Mucosa of stomach (tissue), 1 donor: ENCODE measurements around the gene MACROD2.

Experiments used
- H3K27me3 ChIP-seq: one replicate; pipeline ENCODE4 v1.7.0; 2013; ENCODE audit warnings: mild to moderate bottlenecking, low read length; ENCODE audit not compliant: control insufficient read depth, insufficient read depth
- H3K36me3 ChIP-seq: one replicate; pipeline ENCODE4 v1.7.0; 2013; ENCODE audit warnings: low read length; ENCODE audit not compliant: control insufficient read depth, insufficient read depth
- H3K4me1 ChIP-seq: one replicate; pipeline ENCODE4 v1.7.0; 2013; ENCODE audit warnings: mild to moderate bottlenecking, low read length; ENCODE audit not compliant: control insufficient read depth, insufficient read depth
- H3K4me3 ChIP-seq: one replicate; pipeline ENCODE4 v1.7.0; 2013; ENCODE audit warnings: low read length
- H3K9ac ChIP-seq: one replicate; pipeline ENCODE4 v1.7.0; 2013; ENCODE audit warnings: mild to moderate bottlenecking, low read length, moderate library complexity
- H3K9me3 ChIP-seq: one replicate; pipeline ENCODE4 v1.7.0; 2013; ENCODE audit warnings: mild to moderate bottlenecking, low read length, moderate library complexity; ENCODE audit not compliant: control insufficient read depth
- donor health status: Pancreatic carcinoma.

MACROD2 gene

DNA sequence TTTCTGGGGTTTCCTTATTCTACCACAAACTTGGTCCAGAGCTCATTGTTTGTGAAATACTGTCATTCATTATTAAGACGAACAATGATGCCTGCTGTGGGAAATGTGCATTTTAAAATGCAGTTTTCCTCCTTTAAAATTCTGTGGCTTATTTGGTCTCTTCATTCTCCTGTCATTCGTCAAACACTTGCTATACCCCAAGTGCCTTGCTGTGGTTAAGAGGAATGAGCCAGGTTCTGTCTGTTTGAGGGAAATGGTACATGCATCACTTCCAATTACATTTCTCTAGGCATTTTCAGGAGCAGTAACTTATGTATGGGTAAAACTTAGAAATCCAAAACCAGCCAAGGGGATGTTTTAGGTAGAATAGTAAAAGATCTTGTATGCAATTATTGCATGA, 1490.2 kb downstream of the MACROD2 start:
- Histone ChIP-seq H3K4me3 (no peak overlapping the region), H3K9ac (no peak overlapping the region), H3K9me3 (no peaks in the 10 kb centered on the region), H3K36me3 (no peaks in the 10 kb centered on the region), H3K4me1 (no peaks in the 10 kb centered on the region), H3K27me3 (no peaks in the 10 kb centered on the region)

DNA sequence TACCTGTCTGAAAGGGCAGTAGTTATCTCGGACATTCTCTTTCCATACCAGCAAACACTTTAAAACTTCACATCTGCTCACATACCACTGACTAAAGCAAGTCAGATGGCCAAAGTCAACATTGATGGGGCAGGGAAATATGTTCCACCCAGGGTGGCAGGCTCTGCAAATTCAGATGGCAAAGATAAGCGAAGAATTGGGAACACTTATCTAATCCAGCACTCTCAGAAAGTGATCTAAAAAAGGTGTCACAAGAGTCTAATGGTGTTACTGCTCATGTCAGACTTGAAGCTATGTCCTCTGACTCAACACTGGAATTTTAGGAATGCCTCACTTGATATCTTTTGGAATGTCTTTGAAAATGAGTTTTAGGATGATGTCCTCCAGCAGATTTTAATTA, 1491.7 kb downstream of the MACROD2 start:
- Histone ChIP-seq H3K4me3 (no peak overlapping the region), H3K4me1 (no peaks in the 10 kb centered on the region), H3K36me3 (no peaks in the 10 kb centered on the region), H3K27me3 (no peaks in the 10 kb centered on the region), H3K9me3 (no peaks in the 10 kb centered on the region), H3K9ac (no peak overlapping the region)

- Histone ChIP-seq H3K9ac (no peak overlapping the region), H3K4me1 (no peaks in the 10 kb centered on the region), H3K36me3 (no peaks in the 10 kb centered on the region), H3K9me3 (no peaks in the 10 kb centered on the region), H3K27me3 (no peaks in the 10 kb centered on the region), H3K4me3 (no peak overlapping the region)
These were observed 1492.4 kb downstream of the MACROD2 start for GRCh38 chr20:15487682-15488081.

DNA sequence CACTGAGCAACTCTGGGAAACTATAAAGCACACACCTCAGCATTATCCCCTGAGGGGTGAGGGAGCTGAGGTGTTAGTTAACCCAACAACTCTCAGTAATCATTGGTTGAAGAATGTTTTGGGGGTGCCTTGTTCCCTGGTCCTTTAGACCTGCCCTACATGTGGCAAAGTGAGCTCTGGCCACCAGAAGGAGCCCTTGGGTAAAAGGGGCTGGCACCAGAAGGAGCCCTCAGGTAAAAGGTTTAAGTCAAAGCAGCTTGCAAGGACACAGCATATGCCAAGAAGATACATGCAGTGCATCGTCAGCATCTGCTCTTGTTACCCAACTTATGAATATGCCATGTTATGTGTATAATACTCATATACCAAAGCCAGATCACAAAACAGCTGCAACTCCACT, 1496.3 kb downstream of the MACROD2 start:
- Histone ChIP-seq H3K4me3 (no peak overlapping the region), H3K9ac (no peak overlapping the region), H3K4me1 (no peaks in the 10 kb centered on the region), H3K36me3 (no peaks in the 10 kb centered on the region), H3K9me3 (no peaks in the 10 kb centered on the region), H3K27me3 (no peaks in the 10 kb centered on the region)

GRCh38 chr20:15494851-15495250, 1499.5 kb downstream of the MACROD2 start:
- no peaks in the 10 kb centered on the region for H3K4me1 ChIP-seq
- no peaks in the 10 kb centered on the region for H3K36me3 ChIP-seq
- H3K27me3 ChIP-seq = no peaks in the 10 kb centered on the region
- H3K9ac ChIP-seq = no peak overlapping the region
- no peaks in the 10 kb centered on the region for H3K9me3 ChIP-seq
- no peak overlapping the region for H3K4me3 ChIP-seq

- no peak overlapping the region for H3K9ac ChIP-seq
- no peak overlapping the region for H3K4me3 ChIP-seq
- H3K36me3 ChIP-seq = no peaks in the 10 kb centered on the region
- no peaks in the 10 kb centered on the region for H3K4me1 ChIP-seq
- H3K27me3 ChIP-seq = no peaks in the 10 kb centered on the region
- no peaks in the 10 kb centered on the region for H3K9me3 ChIP-seq
These were observed 1501.3 kb downstream of the MACROD2 start for GRCh38 chr20:15496501-15497039.

DNA sequence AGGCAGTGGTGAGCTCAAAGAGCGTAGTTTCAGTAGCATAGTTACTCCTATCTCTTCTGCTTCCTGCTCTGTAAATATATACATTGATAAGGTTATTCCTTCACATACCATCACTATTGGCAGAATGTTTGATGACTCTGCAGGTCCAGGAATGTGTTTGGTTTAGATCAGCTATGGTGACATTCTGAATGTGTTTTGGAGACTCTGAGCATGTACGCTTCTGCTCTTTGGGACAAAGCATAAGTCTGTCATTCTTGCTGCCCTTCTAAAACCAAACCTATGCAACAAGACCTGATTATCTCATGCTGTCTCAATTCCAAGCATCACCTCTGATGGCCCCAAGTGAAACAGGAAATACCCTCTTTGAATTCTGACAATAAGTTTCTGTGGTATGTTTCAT, 1503.6 kb downstream of the MACROD2 start:
- H3K4me3 ChIP-seq = no peak overlapping the region
- no peak overlapping the region for H3K9ac ChIP-seq
- no peaks in the 10 kb centered on the region for H3K36me3 ChIP-seq
- H3K9me3 ChIP-seq = no peaks in the 10 kb centered on the region
- no peaks in the 10 kb centered on the region for H3K27me3 ChIP-seq
- H3K4me1 ChIP-seq = no peaks in the 10 kb centered on the region

- H3K27me3 ChIP-seq = no peaks in the 10 kb centered on the region
- H3K4me1 ChIP-seq = no peaks in the 10 kb centered on the region
These were observed 1511.0 kb downstream of the MACROD2 start for GRCh38 chr20:15506311-15506710.

GRCh38 chr20:15507151-15507550, 1511.8 kb downstream of the MACROD2 start:
- H3K9ac ChIP-seq = no peak overlapping the region
- H3K4me3 ChIP-seq = no peak overlapping the region
- no peaks in the 10 kb centered on the region for H3K9me3 ChIP-seq
- H3K27me3 ChIP-seq = no peaks in the 10 kb centered on the region
- no peaks in the 10 kb centered on the region for H3K4me1 ChIP-seq
- no peaks in the 10 kb centered on the region for H3K36me3 ChIP-seq

More at GRCh38 chr20:15506311-15506710, 1511.0 kb downstream of the MACROD2 start:
- Histone ChIP-seq H3K9ac (no peak overlapping the region), H3K4me3 (no peak overlapping the region), H3K9me3 (no peaks in the 10 kb centered on the region), H3K36me3 (no peaks in the 10 kb centered on the region)

DNA sequence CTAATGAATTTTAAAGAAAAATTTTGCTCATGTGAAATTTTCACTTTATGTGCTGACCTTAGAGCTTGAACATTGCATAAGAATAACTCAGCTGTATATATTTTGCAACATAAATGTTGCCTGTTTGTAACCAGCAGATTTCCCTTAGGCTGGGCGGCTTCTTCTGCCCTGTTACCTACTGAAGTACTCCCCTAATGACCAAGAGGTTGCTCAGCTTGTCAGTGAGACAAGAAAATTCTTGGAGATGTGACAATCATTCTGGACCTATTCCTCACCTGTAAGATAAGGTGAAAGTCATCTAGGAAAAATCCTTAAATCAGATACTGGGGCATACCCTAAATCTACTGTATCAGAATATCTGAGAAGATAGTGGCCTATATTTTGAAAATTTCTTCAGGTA, 1516.2 kb downstream of the MACROD2 start:
- Histone ChIP-seq H3K36me3 (no peaks in the 10 kb centered on the region), H3K27me3 (no peaks in the 10 kb centered on the region), H3K4me1 (no peaks in the 10 kb centered on the region), H3K9me3 (no peaks in the 10 kb centered on the region), H3K9ac (no peak overlapping the region), H3K4me3 (no peak overlapping the region)

- Histone ChIP-seq H3K9me3 (no peaks in the 10 kb centered on the region), H3K36me3 (no peaks in the 10 kb centered on the region), H3K9ac (no peak overlapping the region), H3K27me3 (no peaks in the 10 kb centered on the region), H3K4me3 (no peak overlapping the region), H3K4me1 (no peaks in the 10 kb centered on the region)
These were observed 1517.6 kb downstream of the MACROD2 start for GRCh38 chr20:15512916-15513315.

GRCh38 chr20:15515691-15516090, 1520.4 kb downstream of the MACROD2 start:
- Histone ChIP-seq H3K4me3 (no peak overlapping the region), H3K9ac (no peak overlapping the region), H3K9me3 (no peaks in the 10 kb centered on the region), H3K36me3 (no peaks in the 10 kb centered on the region), H3K4me1 (no peaks in the 10 kb centered on the region), H3K27me3 (no peaks in the 10 kb centered on the region)

DNA sequence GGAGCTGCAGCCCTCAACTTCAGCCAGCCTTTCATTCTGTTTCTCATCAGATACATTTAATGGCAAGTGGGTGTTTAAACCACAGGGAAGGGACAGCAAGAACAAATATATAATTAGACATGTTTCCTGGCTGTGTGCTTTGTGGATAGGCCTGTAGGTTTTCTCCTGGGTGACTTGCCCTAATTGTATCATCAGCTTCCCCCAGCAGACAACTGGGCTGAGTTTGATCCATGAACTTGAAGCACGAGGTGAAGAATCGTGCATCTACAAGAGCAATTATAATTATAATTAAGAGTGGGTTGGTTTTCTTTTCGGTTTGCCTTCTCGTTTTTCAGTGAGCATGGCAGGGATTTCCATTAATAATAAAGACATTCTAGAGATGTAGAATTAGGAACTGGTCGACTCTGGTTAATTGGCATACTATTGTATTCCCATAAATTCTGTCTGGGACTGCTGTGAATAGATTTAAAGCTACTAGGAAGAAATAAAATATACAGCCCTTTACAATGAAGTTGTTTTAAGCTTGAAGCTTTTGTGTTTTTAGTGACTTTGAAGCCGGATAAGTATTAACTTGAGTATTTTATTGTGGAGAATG, 1525.7 kb downstream of the MACROD2 start:
- no peaks in the 10 kb centered on the region for H3K4me1 ChIP-seq

More for the DNA sequence above, 1525.7 kb downstream of the MACROD2 start:
- Histone ChIP-seq H3K9me3 (no peaks in the 10 kb centered on the region), H3K27me3 (no peaks in the 10 kb centered on the region), H3K36me3 (no peaks in the 10 kb centered on the region), H3K9ac (no peak overlapping the region), H3K4me3 (no peak overlapping the region)
